Measurements from ENCODE around the gene TSR1. TPM values are rescaled to one million over a fixed set of nuclear protein-coding genes. Genes with fewer than 3 reads are reported as not detected.

Gene TSR1
- total and polyA plus RNA-seq, 2 experiments from 2014 or later = 21.2 to 22.0 TPM

- no peaks in the 10 kb centered on the region for H3K36me3 ChIP-seq (replicated peaks; ENCODE audit: insufficient read depth, low read depth)
- DNase-seq (ENCODE audit: low spot score) = no peak
- H3K79me2 ChIP-seq = no peaks in the 10 kb centered on the region
- H3K27me3 ChIP-seq = no peaks in the 10 kb centered on the region
- H3K9me3 ChIP-seq (ENCODE audit: low read depth) = no peaks in the 10 kb centered on the region
- H3K4me3 ChIP-seq = no peak overlapping the region
- no peaks in the 10 kb centered on the region for H4K20me1 ChIP-seq (ENCODE audit: insufficient read depth, poor library complexity, severe bottlenecking)
- no peaks in the 10 kb centered on the region for H3K9me2 ChIP-seq (replicated peaks; ENCODE audit: insufficient read depth)
- no peak overlapping the region for H3K27ac ChIP-seq
- no peak overlapping the region for H2AFZ ChIP-seq
- no peaks in the 10 kb centered on the region for H3K4me1 ChIP-seq (ENCODE audit: insufficient read depth)
- WGBS (ENCODE audit: low lambda C conversion rate, missing lambda C conversion rate) = 95% methylated on average over 30 of the region's 30 CpGs
- no peak overlapping the region for H3K4me2 ChIP-seq
- TF ChIP-seq CTCF (IDR thresholded peaks at IDR 0.05; ENCODE audit: poor library complexity) (no peak), EZH2 (IDR thresholded peaks at IDR 0.05; ENCODE audit: borderline replicate concordance) (no peak), EZH2phosphoT487 (IDR thresholded peaks at IDR 0.05; ENCODE audit: low read depth, severe bottlenecking, unreplicated experiment) (no peak)
Measured at GRCh38 chr17:2371183-2372130, 35.2 kb upstream of the TSR1 start.

- no peak overlapping the region for H3K27ac ChIP-seq
- TF ChIP-seq EZH2 (IDR thresholded peaks at IDR 0.05; ENCODE audit: borderline replicate concordance) = no peak
- TF ChIP-seq EZH2phosphoT487 (IDR thresholded peaks at IDR 0.05; ENCODE audit: low read depth, severe bottlenecking, unreplicated experiment) = no peak
- TF ChIP-seq CTCF (IDR thresholded peaks at IDR 0.05; ENCODE audit: poor library complexity) = no peak
- WGBS (ENCODE audit: low lambda C conversion rate, missing lambda C conversion rate) = 92% methylated on average over 11 of the region's 11 CpGs
Measured at GRCh38 chr17:2370211-2370589, 33.9 kb upstream of the TSR1 start.

GRCh38 chr17:2369551-2370210 is 33.4 kb upstream of the TSR1 start:
- Histone ChIP-seq H3K36me3 (replicated peaks; ENCODE audit: insufficient read depth, low read depth) (no peaks in the 10 kb centered on the region), H3K27me3 (no peaks in the 10 kb centered on the region), H4K20me1 (ENCODE audit: insufficient read depth, poor library complexity, severe bottlenecking) (no peaks in the 10 kb centered on the region), H3K9me2 (replicated peaks; ENCODE audit: insufficient read depth) (no peaks in the 10 kb centered on the region), H3K4me1 (ENCODE audit: insufficient read depth) (no peaks in the 10 kb centered on the region), H3K4me2 (no peak overlapping the region), H3K79me2 (no peaks in the 10 kb centered on the region), H3K4me3 (no peak overlapping the region), H2AFZ (no peak overlapping the region), H3K9me3 (ENCODE audit: low read depth) (no peaks in the 10 kb centered on the region), H3K27ac (no peak overlapping the region)
- 70% methylated on average over 20 of the region's 20 CpGs for whole genome bisulfite sequencing (ENCODE audit: low lambda C conversion rate, missing lambda C conversion rate)
- no peak for DNase-seq (ENCODE audit: low spot score)
- TF ChIP-seq EZH2phosphoT487 (IDR thresholded peaks at IDR 0.05; ENCODE audit: low read depth, severe bottlenecking, unreplicated experiment) = no peak
- peak; percentile 3 for TF ChIP-seq CTCF (IDR thresholded peaks at IDR 0.05; ENCODE audit: poor library complexity)

More at GRCh38 chr17:2370211-2370589, 33.9 kb upstream of the TSR1 start:
- Histone ChIP-seq H3K9me3 (ENCODE audit: low read depth) (no peaks in the 10 kb centered on the region), H3K36me3 (replicated peaks; ENCODE audit: insufficient read depth, low read depth) (no peaks in the 10 kb centered on the region), H3K9me2 (replicated peaks; ENCODE audit: insufficient read depth) (no peaks in the 10 kb centered on the region), H3K27me3 (no peaks in the 10 kb centered on the region), H3K4me2 (no peak overlapping the region), H4K20me1 (ENCODE audit: insufficient read depth, poor library complexity, severe bottlenecking) (no peaks in the 10 kb centered on the region), H3K4me1 (ENCODE audit: insufficient read depth) (no peaks in the 10 kb centered on the region), H2AFZ (no peak overlapping the region), H3K79me2 (no peaks in the 10 kb centered on the region), H3K4me3 (no peak overlapping the region)
- no peak for DNase-seq (ENCODE audit: low spot score)

Data from hepatocyte (in vitro differentiated cells).